PC-9 (cell line): Measurements from ENCODE around the gene TEX48. TPM values are rescaled to one million over a fixed set of nuclear protein-coding genes. Genes with fewer than 3 reads are reported as not detected.

Experiments used
- Bru-seq: library from RNA; stranded (reverse); fragments of 400-500 nt; gene quantifications from one replicate; lab custom pipeline; 2021; lab: Mats Ljungman, UMichigan
- BruChase-seq, 2 experiments: library from RNA; stranded (reverse); fragments of 400-500 nt; gene quantifications; one replicate each; lab custom pipeline; 2021; lab: Mats Ljungman, UMichigan
- BruUV-seq: library from RNA; stranded (reverse); fragments of 400-500 nt; replicated peaks from 2 replicates; lab custom pipeline; 2021; lab: Mats Ljungman, UMichigan
- CTCF ChIA-PET: fragments of 300-600 bp; sonication (Branson Sonifier 250); formaldehyde crosslinking; loops from one replicate; lab custom pipeline; 2022; ENCODE audit warnings: antibody characterized with exemption; lab: Charles Lee
- POLR2A ChIA-PET: fragments of 300-600 bp; sonication (Branson Sonifier 250); formaldehyde crosslinking; loops from one replicate; lab custom pipeline; 2022; ENCODE audit warnings: antibody characterized with exemption; ENCODE audit not compliant: unreplicated experiment; lab: Charles Lee
- DNase-seq, 2 experiments: peaks; one replicate each; pipeline versions ENCODE4 v3.0.0 to v3.0.0-alpha.2; 2015 to 2022; ENCODE audit warnings: mixed read lengths in 1 of 2
- H2AFZ ChIP-seq: fragments of 200-600 bp; sonication (generic); 2 replicates; pipeline ENCODE4 v1.8.1; 2017; ENCODE audit warnings: antibody characterized with exemption
- H3F3A ChIP-seq: fragments of 200-600 bp; sonication (generic); 2 replicates; pipeline ENCODE4 v1.8.1; 2017; ENCODE audit warnings: antibody characterized with exemption, mild to moderate bottlenecking, low read depth; ENCODE audit not compliant: insufficient read depth
- H3K27ac ChIP-seq: fragments of 200-600 bp; sonication (generic); 2 replicates; pipeline ENCODE4 v1.6.1; 2016; ENCODE audit warnings: mixed run types
- H3K27me3 ChIP-seq: fragments of 200-600 bp; sonication (generic); 2 replicates; pipeline ENCODE4 v1.6.1; 2016; ENCODE audit warnings: low read depth, mixed run types; ENCODE audit not compliant: insufficient read depth
- H3K36me3 ChIP-seq: fragments of 200-600 bp; sonication (generic); 2 replicates; pipeline ENCODE4 v1.6.1; 2016; ENCODE audit warnings: low read depth, mixed run types
- H3K4me1 ChIP-seq: fragments of 200-600 bp; sonication (generic); replicated peaks from 2 replicates; pipeline ENCODE4 v1.6.1; 2016; ENCODE audit warnings: mixed run types; ENCODE audit not compliant: insufficient read depth
- H3K4me2 ChIP-seq: fragments of 200-600 bp; sonication (generic); 2 replicates; pipeline ENCODE4 v1.6.1; 2017; ENCODE audit warnings: mixed run types
- H3K4me3 ChIP-seq: fragments of 200-600 bp; sonication (generic); 2 replicates; pipeline ENCODE4 v1.6.1; 2016; ENCODE audit warnings: mixed run types
- H3K79me2 ChIP-seq: fragments of 200-600 bp; sonication (generic); 2 replicates; pipeline ENCODE4 v1.6.1; 2017; ENCODE audit warnings: low read depth, mixed run types
- H3K9me2 ChIP-seq: fragments of 200-600 bp; sonication (generic); 2 replicates; pipeline ENCODE4 v1.8.1; 2017; ENCODE audit warnings: mild to moderate bottlenecking; ENCODE audit not compliant: insufficient read depth
- H3K9me3 ChIP-seq: fragments of 200-600 bp; sonication (generic); 2 replicates; pipeline ENCODE4 v1.8.1; 2016; ENCODE audit warnings: low read depth; ENCODE audit not compliant: insufficient read depth
- H4K20me1 ChIP-seq: fragments of 200-600 bp; sonication (generic); 2 replicates; pipeline ENCODE4 v1.8.1; 2017; ENCODE audit not compliant: insufficient read depth
- EZH2 ChIP-seq: fragments of 200-600 bp; sonication (generic); IDR thresholded peaks from 2 replicates; pipeline ENCODE4 v1.8.0; 2017; ENCODE audit warnings: antibody characterized with exemption, low read depth
- intact Hi-C: fragments of 100-400 bp; cut with micrococcal nuclease; formaldehyde crosslinking; loops from one replicate; pipeline ENCODE4 v1.10.0; 2022; ENCODE audit not compliant: unreplicated experiment
- long read RNA-seq: library from polyadenylated mRNA; stranded (forward); transcript quantifications from one replicate; pipeline ENCODE4 v2.0.0, GENCODE V29; 2022
- total RNA-seq: library from RNA; stranded (reverse); gene quantifications from 2 replicates; pipeline ENCODE4 v1.2.3, GENCODE V29; 2021
- TF ChIP-seq, protein P1 (sequence below): fragments of 200-600 bp; sonication (generic); conservative IDR thresholded peaks from 2 replicates; pipeline ENCODE4 v1.6.1; 2017; ENCODE audit warnings: mixed run types, antibody characterized with exemption, mild to moderate bottlenecking, moderate library complexity

TEX48 gene, protein sequence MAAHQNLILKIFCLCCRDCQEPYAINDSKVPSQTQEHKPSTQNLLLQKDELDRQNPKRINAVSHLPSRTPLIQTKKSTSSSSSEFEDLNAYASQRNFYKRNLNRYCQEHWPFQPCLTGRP
- total RNA-seq: not detected in 2 replicates
- percentile 5 among the genes with signal in this experiment for Bru-seq, nascent RNA
- not detected for BruChase-seq, experiment 1, labeled RNA remaining after a 2-hour chase
- not detected for BruChase-seq, experiment 2, labeled RNA remaining after a 6-hour chase
- long read RNA-seq: 0 reads

DNA sequence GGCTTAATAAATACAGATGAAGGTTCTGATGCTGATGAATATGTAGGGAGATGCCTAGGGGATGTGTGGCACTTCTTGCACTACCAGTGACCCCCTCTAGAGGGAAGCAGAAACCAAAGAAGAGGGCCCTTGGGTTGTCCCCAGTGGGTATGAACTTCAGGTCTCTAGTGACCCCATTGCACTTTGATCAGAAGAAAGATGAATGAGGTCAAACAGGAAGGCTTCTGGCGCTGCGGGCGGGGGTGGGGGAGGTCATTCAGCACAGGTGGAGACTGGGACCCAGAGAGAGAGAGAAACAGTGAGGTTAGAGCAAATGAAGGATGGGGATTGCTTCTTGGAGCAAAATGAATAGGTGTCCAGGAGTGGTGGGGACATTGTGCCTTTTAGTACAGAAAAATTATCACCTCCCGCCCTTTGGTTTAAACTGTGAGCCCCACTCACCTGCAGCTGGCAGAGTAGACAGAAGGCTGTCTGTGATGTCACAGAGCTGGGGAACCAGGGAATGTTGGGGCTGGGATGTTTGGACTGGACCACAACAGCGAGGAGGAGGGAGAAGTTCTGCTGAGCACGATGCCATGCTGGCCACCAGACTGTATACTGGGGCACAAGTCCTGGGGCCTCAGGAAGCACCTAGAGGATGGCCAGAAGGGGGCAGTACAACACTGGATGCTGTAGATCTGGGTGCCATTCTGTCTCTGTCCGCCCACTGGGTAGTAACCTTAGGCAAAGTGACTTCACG is at the start of gene TEX48:
Gene TEX48 (minus strand): TSS at position 599 of the 739 bp plus-strand sequence. CDS start 10,469 bp downstream, outside the sequence.
- ChIA-PET POLR2A (no interaction called here), CTCF (interaction anchor here (0.6 to 0.7 kb wide), 3 partner anchors 124 to 282 kb away, joined by 3 to 6 read pairs (median 3); no protein-coding TSS in a partner anchor)
- Histone ChIP-seq H3K27me3 (no peaks in the 10 kb centered on the region), H2AFZ (no peak within 1 kb of the TSS), H3K27ac (no peak within 1 kb of the TSS), H3K79me2 (no peaks in the 10 kb centered on the region), H3K9me3 (0 out of 2 replicates have a peak, but pooled peaks cover 4% of the 10 kb centered on the region), H3K36me3 (no peaks in the 10 kb centered on the region), H3K9me2 (no peaks in the 10 kb centered on the region), H3K4me2 (no peak within 1 kb of the TSS), H4K20me1 (no peaks in the 10 kb centered on the region), H3K4me1 (peaks cover 23% of the 10 kb centered on the region), H3F3A (no peaks in the 10 kb centered on the region), H3K4me3 (no peak within 1 kb of the TSS)
- BruUV-seq: no TSS peak
- intact Hi-C loops: loop anchor here (1.0 to 5.0 kb wide), 7 partner anchors 36 to 841 kb away; partner anchors contain the start of gene TNFSF15
- TF ChIP-seq EZH2: no peak
- TF ChIP-seq, protein P1, sequence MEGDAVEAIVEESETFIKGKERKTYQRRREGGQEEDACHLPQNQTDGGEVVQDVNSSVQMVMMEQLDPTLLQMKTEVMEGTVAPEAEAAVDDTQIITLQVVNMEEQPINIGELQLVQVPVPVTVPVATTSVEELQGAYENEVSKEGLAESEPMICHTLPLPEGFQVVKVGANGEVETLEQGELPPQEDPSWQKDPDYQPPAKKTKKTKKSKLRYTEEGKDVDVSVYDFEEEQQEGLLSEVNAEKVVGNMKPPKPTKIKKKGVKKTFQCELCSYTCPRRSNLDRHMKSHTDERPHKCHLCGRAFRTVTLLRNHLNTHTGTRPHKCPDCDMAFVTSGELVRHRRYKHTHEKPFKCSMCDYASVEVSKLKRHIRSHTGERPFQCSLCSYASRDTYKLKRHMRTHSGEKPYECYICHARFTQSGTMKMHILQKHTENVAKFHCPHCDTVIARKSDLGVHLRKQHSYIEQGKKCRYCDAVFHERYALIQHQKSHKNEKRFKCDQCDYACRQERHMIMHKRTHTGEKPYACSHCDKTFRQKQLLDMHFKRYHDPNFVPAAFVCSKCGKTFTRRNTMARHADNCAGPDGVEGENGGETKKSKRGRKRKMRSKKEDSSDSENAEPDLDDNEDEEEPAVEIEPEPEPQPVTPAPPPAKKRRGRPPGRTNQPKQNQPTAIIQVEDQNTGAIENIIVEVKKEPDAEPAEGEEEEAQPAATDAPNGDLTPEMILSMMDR: peak; percentile 82
- DNase-seq: peak; percentile 48 to 63

DNA sequence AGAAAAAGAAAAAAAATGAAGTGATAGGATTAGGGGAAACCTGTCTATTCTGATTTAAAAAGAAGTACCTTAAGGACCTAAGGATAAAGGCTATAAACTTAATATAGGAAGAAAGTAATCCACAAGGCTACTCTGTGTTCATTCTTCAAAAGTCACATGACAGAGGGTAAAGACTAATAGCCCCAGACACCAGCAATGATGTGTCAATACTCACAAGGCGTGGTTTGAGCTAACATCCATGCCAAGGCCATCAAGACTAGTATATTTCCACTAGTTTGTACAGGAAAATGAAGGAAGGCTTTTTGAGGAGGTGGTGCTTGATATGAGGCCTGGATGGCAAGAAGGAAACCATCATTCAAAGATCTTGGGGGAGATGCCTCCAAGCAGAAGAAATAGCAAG is 49.7 kb upstream of the TEX48 start:
- ChIA-PET POLR2A (no interaction called here), CTCF (no interaction called here)
- Histone ChIP-seq H3F3A (no peaks in the 10 kb centered on the region), H3K27ac (no peak overlapping the region), H3K4me2 (no peak overlapping the region), H3K27me3 (no peaks in the 10 kb centered on the region), H3K4me3 (no peak overlapping the region), H3K4me1 (no peaks in the 10 kb centered on the region), H3K79me2 (no peaks in the 10 kb centered on the region), H3K9me2 (no peaks in the 10 kb centered on the region), H3K36me3 (no peaks in the 10 kb centered on the region), H3K9me3 (no peaks in the 10 kb centered on the region), H2AFZ (no peak overlapping the region), H4K20me1 (no peaks in the 10 kb centered on the region)
- no peak for DNase-seq
- no TSS peak for BruUV-seq
- intact Hi-C loops: no loop called here
- TF ChIP-seq, protein P1: no peak
- no peak for TF ChIP-seq EZH2

DNA sequence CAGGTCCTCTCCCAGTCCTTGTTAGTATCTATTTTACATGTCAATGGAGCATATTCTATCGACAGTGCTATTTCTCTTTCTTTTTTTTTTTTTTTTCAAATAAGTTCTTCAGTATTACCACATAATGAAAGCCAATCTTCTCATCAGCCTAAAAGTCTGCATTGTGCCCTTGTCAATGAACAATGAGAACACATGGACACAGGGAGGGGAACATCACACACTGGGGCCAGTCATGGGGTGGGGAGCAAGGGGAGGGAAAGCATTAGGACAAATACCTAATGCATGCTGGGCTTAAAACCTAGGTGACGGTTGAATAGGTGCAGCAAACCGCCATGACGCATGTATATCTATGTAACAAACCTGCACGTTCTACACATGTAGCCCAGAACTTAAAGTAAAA is 47.7 kb upstream of the TEX48 start:
- no TSS peak for BruUV-seq
- Histone ChIP-seq H3F3A (no peaks in the 10 kb centered on the region), H3K36me3 (no peaks in the 10 kb centered on the region), H3K4me3 (no peak overlapping the region), H3K4me1 (no peaks in the 10 kb centered on the region), H3K27me3 (no peaks in the 10 kb centered on the region), H3K9me2 (no peaks in the 10 kb centered on the region), H3K4me2 (no peak overlapping the region), H2AFZ (no peak overlapping the region), H3K27ac (no peak overlapping the region), H3K9me3 (no peaks in the 10 kb centered on the region), H3K79me2 (no peaks in the 10 kb centered on the region), H4K20me1 (no peaks in the 10 kb centered on the region)
- no peak for TF ChIP-seq EZH2
- TF ChIP-seq, protein P1: no peak
- intact Hi-C loops: no loop called here
- CTCF ChIA-PET: no interaction called here
- POLR2A ChIA-PET: no interaction called here
- DNase-seq: no peak
